HG03066 (cell line): Measurements from ENCODE around the gene PLEKHM3.

Experiments used
- ATAC-seq: cut with Tn5 transposase; IDR thresholded peaks from one replicate; pipeline ENCODE4 v1.9.1; 2021; ENCODE audit warnings: low read depth; ENCODE audit not compliant: unreplicated experiment

The PLEKHM3 gene

DNA sequence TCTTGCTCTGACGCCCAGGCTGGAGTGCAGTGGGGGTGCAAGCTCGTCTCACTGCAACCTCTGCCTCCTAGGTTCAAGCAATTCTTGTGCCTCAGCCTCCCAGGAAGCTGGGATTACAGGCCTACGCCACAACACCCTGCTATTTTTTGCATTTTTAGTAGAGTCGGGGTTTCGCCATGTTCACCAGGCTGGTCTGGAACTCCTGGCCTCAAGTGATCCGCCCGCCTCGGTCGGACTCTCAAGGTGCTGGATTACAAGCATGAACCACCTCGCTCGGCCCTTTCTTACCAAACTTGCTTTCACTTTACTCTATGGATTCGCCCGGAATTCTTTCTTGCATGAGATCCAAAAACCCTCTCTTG lies 252.5 kb downstream of the PLEKHM3 start:
- no peak for ATAC-seq

DNA sequence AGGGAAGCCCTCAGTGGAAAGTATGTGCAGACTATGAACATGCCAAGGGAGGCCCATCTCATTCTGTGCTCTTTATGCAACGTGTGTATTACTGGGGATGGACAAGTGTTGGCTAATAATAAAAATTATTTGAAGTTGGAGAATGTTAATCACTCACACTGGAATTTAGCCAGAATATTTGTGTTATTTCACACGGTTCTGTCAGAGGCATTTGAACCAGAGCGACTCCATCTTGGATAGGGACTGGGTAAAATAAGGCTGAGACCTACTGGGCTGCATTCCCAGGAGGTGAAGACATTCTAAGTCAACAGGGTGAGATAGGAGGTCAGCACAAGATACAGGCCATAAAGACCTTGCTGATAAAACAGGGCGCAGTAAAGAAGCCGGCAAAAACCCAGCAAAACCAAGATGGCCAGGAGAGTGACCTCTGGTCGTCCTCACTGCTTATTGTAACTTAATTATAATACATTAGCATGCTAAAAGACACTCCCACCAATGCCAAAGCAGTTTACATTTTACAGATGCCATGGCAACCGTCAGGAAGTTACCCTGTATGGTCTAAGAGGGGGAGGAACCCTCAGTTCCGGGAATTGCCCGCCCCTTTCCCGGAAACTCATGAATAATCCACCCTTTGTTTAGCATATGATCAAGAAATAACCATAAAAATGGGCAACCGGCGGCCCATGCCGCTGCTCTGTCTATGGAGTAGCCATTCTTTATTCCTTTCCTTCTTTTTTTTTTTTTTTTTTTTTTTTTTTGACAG lies 253.1 kb downstream of the PLEKHM3 start:
- ATAC-seq: no peak

GRCh38 chr2:207771421-207771820 lies 253.9 kb downstream of the PLEKHM3 start:
- ATAC-seq: no peak
